BE2C (cell line): ENCODE data around the gene NRARP.

Source experiments
- DNase-seq: peaks from one replicate; pipeline ENCODE4 v3.0.0-alpha.2; 2020
- H3K27me3 ChIP-seq: fragments of 250-450 bp; sonication (Bioruptor Pico); 2 replicates; pipeline ENCODE4 v1.5.1; 2020; ENCODE audit warnings: mild to moderate bottlenecking
- H3K36me3 ChIP-seq: fragments of 250-450 bp; sonication (Bioruptor Pico); 2 replicates; pipeline ENCODE4 v1.5.1; 2020; ENCODE audit warnings: mild to moderate bottlenecking
- H3K4me1 ChIP-seq: fragments of 250-450 bp; sonication (Bioruptor Pico); 2 replicates; pipeline ENCODE4 v1.5.1; 2020
- H3K4me3 ChIP-seq: 2 replicates; pipeline ENCODE4 v1.5.1; 2011; ENCODE audit warnings: low read depth, low read length
- H3K9me3 ChIP-seq: fragments of 250-450 bp; sonication (Bioruptor Pico); 2 replicates; pipeline ENCODE4 v1.5.1; 2020
- TF ChIP-seq, protein P1 (sequence below): IDR thresholded peaks from 2 replicates; pipeline ENCODE4 v1.5.1; 2012; ENCODE audit warnings: mild to moderate bottlenecking, low read depth, low read length

NRARP gene

DNA sequence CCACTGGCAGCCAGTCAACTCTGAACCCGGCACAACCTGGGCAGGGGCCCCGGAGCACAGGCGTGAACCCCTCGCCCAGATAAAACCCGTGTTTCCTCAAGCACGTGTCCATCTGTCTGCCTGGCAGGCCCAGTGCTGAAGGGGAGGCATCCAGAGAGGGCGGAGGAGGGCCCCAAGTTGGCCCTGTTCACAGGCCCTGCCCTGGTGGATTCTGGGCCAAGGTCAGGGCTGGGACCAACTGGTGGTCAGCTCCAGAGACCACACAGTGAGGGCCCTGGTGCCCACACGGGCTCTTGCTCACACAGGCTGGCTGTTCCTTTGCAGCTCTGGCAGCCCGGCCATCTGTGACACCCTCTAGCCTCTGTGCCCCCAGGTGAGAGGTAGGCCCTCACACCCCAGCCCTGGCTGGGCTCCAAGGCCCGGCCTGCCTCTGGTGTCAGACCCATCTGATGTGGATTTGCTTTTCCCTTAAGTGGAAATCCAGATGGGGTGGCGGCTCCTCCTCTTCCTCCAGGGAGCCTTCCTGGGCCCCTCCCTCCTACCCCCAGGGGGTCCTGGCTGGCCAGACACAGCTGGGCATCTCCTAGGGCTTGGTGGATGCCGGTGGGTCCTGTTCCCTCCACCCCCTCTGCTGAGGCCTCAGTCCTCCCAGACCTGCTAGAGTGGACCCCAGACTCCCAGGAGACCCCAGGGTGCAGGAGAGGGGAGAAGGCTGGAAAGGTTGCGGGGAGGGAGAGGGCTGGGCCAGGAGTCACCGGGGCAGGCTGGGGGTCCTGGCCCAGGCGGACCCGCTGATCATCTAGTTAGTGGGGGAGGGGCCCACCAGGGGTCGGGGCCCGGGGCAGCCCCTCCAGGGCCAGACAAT, 51.5 kb downstream of the NRARP start:
- TF ChIP-seq, protein P1, sequence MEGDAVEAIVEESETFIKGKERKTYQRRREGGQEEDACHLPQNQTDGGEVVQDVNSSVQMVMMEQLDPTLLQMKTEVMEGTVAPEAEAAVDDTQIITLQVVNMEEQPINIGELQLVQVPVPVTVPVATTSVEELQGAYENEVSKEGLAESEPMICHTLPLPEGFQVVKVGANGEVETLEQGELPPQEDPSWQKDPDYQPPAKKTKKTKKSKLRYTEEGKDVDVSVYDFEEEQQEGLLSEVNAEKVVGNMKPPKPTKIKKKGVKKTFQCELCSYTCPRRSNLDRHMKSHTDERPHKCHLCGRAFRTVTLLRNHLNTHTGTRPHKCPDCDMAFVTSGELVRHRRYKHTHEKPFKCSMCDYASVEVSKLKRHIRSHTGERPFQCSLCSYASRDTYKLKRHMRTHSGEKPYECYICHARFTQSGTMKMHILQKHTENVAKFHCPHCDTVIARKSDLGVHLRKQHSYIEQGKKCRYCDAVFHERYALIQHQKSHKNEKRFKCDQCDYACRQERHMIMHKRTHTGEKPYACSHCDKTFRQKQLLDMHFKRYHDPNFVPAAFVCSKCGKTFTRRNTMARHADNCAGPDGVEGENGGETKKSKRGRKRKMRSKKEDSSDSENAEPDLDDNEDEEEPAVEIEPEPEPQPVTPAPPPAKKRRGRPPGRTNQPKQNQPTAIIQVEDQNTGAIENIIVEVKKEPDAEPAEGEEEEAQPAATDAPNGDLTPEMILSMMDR, result no peak
- Histone ChIP-seq H3K36me3 (no peaks in the 10 kb centered on the region), H3K4me3 (no peak overlapping the region), H3K4me1 (no peaks in the 10 kb centered on the region), H3K9me3 (no peaks in the 10 kb centered on the region), H3K27me3 (no peaks in the 10 kb centered on the region)
- DNase-seq, result no peak
